ENCODE measurements around the gene PRAF2. TPM values are rescaled to one million over a fixed set of nuclear protein-coding genes. Genes with fewer than 3 reads are reported as not detected.
A peak's percentile ranks its signal among the peaks of the same experiment; 100 is the strongest.

PRAF2 gene
- total and polyA plus RNA-seq, 9 of the 15 experiments (the other 6 are each of a cell fraction or from before 2014, with no cell fraction given), result 0.24 to 5.7 (median 2.0) TPM

DNA sequence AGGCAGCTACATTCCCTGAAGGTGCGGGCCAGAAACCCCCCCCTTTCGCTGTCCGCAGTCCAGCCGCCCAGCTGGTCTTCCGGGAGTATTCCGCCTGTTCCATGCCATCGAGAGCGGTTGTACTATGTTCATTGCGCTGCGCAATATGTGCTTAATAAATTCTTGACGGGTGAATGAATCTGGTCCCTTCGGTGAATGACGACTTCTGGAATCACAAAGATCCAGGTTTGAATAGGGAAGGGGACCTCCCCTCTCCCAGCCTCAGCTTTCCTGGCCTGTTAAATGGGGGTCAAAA, 29.9 kb downstream of the PRAF2 start (continued):
- TF ChIP-seq, protein P1, sequence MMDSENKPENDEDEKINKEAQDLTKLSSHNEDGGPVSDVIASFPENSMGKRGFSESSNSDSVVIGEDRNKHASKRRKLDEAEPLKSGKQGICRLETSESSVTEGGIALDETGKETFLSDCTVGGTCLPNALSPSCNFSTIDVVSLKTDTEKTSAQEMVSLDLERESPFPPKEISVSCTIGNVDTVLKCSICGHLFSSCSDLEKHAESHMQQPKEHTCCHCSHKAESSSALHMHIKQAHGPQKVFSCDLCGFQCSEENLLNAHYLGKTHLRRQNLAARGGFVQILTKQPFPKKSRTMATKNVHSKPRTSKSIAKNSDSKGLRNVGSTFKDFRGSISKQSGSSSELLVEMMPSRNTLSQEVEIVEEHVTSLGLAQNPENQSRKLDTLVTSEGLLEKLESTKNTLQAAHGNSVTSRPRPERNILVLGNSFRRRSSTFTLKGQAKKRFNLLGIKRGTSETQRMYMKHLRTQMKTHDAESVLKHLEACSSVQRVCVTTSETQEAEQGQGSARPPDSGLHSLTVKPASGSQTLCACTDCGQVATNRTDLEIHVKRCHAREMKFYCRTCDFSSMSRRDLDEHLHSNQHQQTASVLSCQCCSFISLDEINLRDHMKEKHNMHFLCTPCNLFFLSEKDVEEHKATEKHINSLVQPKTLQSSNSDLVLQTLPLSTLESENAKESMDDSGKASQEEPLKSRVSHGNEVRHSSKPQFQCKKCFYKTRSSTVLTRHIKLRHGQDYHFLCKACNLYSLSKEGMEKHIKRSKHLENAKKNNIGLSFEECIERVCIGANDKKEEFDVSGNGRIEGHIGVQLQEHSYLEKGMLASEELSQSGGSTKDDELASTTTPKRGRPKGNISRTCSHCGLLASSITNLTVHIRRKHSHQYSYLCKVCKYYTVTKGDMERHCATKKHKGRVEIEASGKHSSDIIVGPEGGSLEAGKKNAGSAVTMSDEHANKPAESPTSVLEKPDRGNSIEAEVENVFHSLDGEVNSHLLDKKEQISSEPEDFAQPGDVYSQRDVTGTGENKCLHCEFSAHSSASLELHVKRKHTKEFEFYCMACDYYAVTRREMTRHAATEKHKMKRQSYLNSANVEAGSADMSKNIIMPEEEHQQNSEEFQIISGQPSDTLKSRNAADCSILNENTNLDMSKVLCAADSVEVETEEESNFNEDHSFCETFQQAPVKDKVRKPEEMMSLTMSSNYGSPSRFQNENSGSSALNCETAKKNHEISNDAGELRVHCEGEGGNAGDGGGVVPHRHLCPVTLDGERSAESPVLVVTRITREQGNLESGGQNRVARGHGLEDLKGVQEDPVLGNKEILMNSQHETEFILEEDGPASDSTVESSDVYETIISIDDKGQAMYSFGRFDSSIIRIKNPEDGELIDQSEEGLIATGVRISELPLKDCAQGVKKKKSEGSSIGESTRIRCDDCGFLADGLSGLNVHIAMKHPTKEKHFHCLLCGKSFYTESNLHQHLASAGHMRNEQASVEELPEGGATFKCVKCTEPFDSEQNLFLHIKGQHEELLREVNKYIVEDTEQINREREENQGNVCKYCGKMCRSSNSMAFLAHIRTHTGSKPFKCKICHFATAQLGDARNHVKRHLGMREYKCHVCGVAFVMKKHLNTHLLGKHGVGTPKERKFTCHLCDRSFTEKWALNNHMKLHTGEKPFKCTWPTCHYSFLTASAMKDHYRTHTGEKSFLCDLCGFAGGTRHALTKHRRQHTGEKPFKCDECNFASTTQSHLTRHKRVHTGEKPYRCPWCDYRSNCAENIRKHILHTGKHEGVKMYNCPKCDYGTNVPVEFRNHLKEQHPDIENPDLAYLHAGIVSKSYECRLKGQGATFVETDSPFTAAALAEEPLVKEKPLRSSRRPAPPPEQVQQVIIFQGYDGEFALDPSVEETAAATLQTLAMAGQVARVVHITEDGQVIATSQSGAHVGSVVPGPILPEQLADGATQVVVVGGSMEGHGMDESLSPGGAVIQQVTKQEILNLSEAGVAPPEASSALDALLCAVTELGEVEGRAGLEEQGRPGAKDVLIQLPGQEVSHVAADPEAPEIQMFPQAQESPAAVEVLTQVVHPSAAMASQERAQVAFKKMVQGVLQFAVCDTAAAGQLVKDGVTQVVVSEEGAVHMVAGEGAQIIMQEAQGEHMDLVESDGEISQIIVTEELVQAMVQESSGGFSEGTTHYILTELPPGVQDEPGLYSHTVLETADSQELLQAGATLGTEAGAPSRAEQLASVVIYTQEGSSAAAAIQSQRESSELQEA (IDR thresholded peaks at IDR 0.05; ENCODE audit: low read depth), result no peak
- TF ChIP-seq FOXK1 (CRISPR knock-in tag; IDR thresholded peaks at IDR 0.05; ENCODE audit: borderline replicate concordance) (no peak), BCOR (IDR thresholded peaks at IDR 0.05) (peak; percentile 36; the same call in 1 of the 2 replicates), TRIM28 (IDR thresholded peaks at IDR 0.05) (0 out of 2 replicates have a peak, but pooled peaks have one; percentile 33), ZKSCAN3 (CRISPR knock-in tag; IDR thresholded peaks at IDR 0.05) (no peak), ZNF408 (CRISPR knock-in tag; IDR thresholded peaks at IDR 0.05; ENCODE audit: low read depth) (no peak), PHF20 (IDR thresholded peaks at IDR 0.05; ENCODE audit: partially characterized antibody) (no peak), FOXM1 (IDR thresholded peaks at IDR 0.05; ENCODE audit: low read depth) (no peak), FOXM1 (CRISPR knock-in tag; IDR thresholded peaks at IDR 0.05; ENCODE audit: low read depth) (no peak), E2F4 (CRISPR knock-in tag; IDR thresholded peaks at IDR 0.05; ENCODE audit: low read depth) (no peak), ZNF143 (CRISPR knock-in tag; IDR thresholded peaks at IDR 0.05) (no peak), BMI1 (IDR thresholded peaks at IDR 0.05; ENCODE audit: low read length) (no peak), CXXC5 (CRISPR knock-in tag; IDR thresholded peaks at IDR 0.05) (0 out of 2 replicates have a peak, but pooled peaks have one; percentile 4), RBM39 (optimal IDR thresholded peaks at IDR 0.05; ENCODE audit: low read depth, low read length) (no peak), GABPB2 (CRISPR knock-in tag; conservative IDR thresholded peaks at IDR 0.05) (no peak)
- TF ChIP-seq, protein P2, sequence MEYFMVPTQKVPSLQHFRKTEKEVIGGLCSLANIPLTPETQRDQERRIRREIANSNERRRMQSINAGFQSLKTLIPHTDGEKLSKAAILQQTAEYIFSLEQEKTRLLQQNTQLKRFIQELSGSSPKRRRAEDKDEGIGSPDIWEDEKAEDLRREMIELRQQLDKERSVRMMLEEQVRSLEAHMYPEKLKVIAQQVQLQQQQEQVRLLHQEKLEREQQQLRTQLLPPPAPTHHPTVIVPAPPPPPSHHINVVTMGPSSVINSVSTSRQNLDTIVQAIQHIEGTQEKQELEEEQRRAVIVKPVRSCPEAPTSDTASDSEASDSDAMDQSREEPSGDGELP (CRISPR knock-in tag; IDR thresholded peaks at IDR 0.05; ENCODE audit: borderline replicate concordance), result peak; percentile 60; the same call in 1 of the 2 replicates
- TF ChIP-seq, protein P3, sequence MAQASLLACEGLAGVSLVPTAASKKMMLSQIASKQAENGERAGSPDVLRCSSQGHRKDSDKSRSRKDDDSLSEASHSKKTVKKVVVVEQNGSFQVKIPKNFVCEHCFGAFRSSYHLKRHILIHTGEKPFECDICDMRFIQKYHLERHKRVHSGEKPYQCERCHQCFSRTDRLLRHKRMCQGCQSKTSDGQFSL (CRISPR knock-in tag; IDR thresholded peaks at IDR 0.05), result no peak
- TF ChIP-seq, protein P3 (tag; IDR thresholded peaks at IDR 0.05), result no peak
- TF ChIP-seq, protein P4, sequence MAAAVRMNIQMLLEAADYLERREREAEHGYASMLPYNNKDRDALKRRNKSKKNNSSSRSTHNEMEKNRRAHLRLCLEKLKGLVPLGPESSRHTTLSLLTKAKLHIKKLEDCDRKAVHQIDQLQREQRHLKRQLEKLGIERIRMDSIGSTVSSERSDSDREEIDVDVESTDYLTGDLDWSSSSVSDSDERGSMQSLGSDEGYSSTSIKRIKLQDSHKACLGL (CRISPR knock-in tag; IDR thresholded peaks at IDR 0.05; ENCODE audit: borderline replicate concordance, poor library complexity, severe bottlenecking), result no peak
